Stimulated activated CD4-positive, alpha-beta T cell treated with anti-CD3 and anti-CD28 coated beads, Interleukin-12 subunit alpha, Interleukin-12 subunit beta, amount 100 ng/mL, for 24 hours (primary cell): ENCODE results near the gene PAOX.

ENCODE experiments used
- DNase-seq, 2 experiments: peaks; one replicate each; pipeline ENCODE4 v3.0.0-alpha.2; 2020; ENCODE audit warnings: low read depth in 2 of 2

Gene PAOX

GRCh38 chr10:133439517-133440461, 60.7 kb downstream of the PAOX start:
- DNase-seq = no peak

GRCh38 chr10:133440633-133441285, 61.7 kb downstream of the PAOX start:
- DNase-seq = no peak
